HEK293T (cell line): ENCODE measurements around the gene MECP2.

ENCODE experiments used
- ARNT ChIP-seq: fragments of 450-650 bp; IDR thresholded peaks from 2 replicates; pipeline ENCODE4 v1.6.1; 2017; ENCODE audit warnings: mild to moderate bottlenecking
- BHLHE40 ChIP-seq: fragments of 450-650 bp; IDR thresholded peaks from 2 replicates; pipeline ENCODE4 v1.6.1; 2016; ENCODE audit warnings: mild to moderate bottlenecking, moderate library complexity, borderline replicate concordance
- CTBP1 ChIP-seq: fragments of 450-650 bp; IDR thresholded peaks from 2 replicates; pipeline ENCODE4 v1.6.1; 2016; ENCODE audit warnings: borderline replicate concordance
- ELF4 ChIP-seq: fragments of 450-650 bp; IDR thresholded peaks from 2 replicates; pipeline ENCODE4 v1.6.1; 2017; ENCODE audit warnings: antibody characterized with exemption
- FOXA1 ChIP-seq: fragments of 450-650 bp; IDR thresholded peaks from 2 replicates; pipeline ENCODE4 v1.6.1; 2016; ENCODE audit warnings: mild to moderate bottlenecking
- FOXK2 ChIP-seq: fragments of 450-650 bp; IDR thresholded peaks from 2 replicates; pipeline ENCODE4 v1.6.1; 2016; ENCODE audit warnings: mild to moderate bottlenecking
- NFRKB ChIP-seq: fragments of 450-650 bp; IDR thresholded peaks from 2 replicates; pipeline ENCODE4 v1.6.1; 2016; ENCODE audit warnings: mild to moderate bottlenecking, moderate library complexity
- SP1 ChIP-seq: fragments of 450-650 bp; IDR thresholded peaks from 2 replicates; pipeline ENCODE4 v1.6.1; 2017
- SUZ12 ChIP-seq: fragments of 450-650 bp; IDR thresholded peaks from 2 replicates; pipeline ENCODE4 v1.6.1; 2016; ENCODE audit warnings: mild to moderate bottlenecking
- TARDBP ChIP-seq: fragments of 450-650 bp; IDR thresholded peaks from 2 replicates; pipeline ENCODE4 v1.6.1; 2016
- ZNF384 ChIP-seq: fragments of 450-650 bp; IDR thresholded peaks from 2 replicates; pipeline ENCODE4 v1.6.1; 2016
- TF ChIP-seq, protein P1 (sequence below): fragments of 450-650 bp; IDR thresholded peaks from 2 replicates; pipeline ENCODE4 v1.6.1; 2016

DNA sequence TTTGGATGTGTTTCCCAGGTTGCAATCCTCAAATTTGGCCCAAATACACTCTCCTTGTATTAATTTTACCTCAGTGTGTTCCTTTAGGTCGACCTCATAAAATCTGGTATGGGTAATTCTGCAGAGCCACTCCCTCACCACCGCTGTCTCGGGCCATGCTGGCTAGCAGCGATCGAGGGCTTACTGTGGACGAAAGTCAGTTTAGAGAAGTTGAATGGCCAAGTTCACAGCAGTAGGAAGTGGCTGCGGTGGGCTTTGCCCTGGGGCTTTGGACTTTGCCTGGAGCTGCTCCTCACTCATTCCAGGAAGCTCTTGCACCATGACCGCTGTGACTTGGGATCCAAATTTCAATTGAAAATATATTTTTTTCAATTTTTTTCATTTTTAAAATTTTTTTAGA lies 105.3 kb downstream of the MECP2 start:
- TF ChIP-seq TARDBP = no peak
- TF ChIP-seq SP1 = no peak
- TF ChIP-seq ARNT = no peak
- TF ChIP-seq CTBP1 = no peak
- no peak for TF ChIP-seq BHLHE40
- TF ChIP-seq ZNF384 = no peak
- no peak for TF ChIP-seq NFRKB
- TF ChIP-seq FOXA1 = no peak
- no peak for TF ChIP-seq ELF4
- TF ChIP-seq SUZ12 = no peak
- no peak for TF ChIP-seq FOXK2
- TF ChIP-seq, protein P1, sequence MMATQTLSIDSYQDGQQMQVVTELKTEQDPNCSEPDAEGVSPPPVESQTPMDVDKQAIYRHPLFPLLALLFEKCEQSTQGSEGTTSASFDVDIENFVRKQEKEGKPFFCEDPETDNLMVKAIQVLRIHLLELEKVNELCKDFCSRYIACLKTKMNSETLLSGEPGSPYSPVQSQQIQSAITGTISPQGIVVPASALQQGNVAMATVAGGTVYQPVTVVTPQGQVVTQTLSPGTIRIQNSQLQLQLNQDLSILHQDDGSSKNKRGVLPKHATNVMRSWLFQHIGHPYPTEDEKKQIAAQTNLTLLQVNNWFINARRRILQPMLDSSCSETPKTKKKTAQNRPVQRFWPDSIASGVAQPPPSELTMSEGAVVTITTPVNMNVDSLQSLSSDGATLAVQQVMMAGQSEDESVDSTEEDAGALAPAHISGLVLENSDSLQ = no peak
